ELR (cell line): Measurements from ENCODE around the gene CLNK.

ENCODE experiments used
- DNase-seq: peaks from one replicate; pipeline ENCODE4 v3.0.0-alpha.2; 2015; ENCODE audit warnings: low read depth

Gene CLNK

DNA sequence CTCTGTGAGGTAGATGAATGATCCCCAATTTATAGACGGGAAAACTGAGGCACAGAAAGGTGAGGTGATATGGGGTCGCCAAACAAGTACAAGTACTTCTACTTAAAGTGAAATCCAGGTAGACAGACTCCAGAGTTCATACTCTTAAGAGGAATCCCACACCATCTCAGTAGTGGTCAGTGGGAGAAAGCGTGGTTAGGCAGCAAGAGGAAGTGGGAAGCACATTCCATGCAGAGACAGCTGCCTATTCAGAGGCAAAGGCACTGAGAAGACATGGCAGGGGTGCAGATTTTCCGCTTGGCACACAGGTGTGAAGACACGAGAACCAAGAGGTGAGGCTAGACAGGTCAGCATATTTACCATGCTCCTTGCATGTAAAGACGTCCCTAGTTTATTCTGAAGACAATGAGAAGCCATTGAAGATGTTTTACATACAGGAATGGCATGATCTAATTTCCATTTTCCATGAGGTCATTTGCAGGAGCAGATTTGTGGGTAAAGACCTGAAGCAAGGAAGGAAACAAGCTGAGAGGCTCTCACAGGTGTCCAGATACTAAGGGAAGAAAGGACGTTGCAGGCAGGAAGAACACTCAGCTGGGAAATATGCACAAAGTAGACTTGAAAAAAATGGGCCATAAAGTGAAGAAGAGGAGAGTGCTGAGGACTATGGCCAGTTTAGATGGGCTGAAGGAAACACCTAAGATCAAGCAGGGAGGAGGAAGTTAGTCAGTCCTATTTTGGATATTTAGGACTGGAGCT, 17.3 kb upstream of the CLNK start:
- DNase-seq = peak; percentile 66

DNA sequence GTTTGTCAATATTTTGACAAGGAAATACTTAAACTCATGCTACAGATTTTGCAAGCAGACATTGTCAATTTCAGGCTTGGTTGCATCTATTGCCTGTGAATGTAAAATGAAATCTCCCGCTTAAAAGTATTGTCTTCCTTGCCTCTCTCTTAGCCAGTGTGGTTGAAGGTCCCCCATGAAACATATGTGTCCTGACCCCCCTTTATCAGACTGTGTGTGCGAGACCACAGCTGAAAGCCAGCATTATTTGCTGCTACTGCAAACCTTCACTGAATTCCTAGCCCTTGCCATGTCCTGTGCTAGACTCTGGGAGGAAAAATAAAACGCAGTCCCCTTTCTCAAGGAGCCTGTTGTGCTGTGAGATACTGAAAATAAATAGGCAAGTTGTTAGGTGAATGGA, 16.6 kb upstream of the CLNK start:
- DNase-seq = no peak

- no peak for DNase-seq
Observed at GRCh38 chr4:10698172-10698571, 13.6 kb upstream of the CLNK start.

GRCh38 chr4:10697086-10697485, 12.5 kb upstream of the CLNK start:
- no peak for DNase-seq

- no peak for DNase-seq
Observed at GRCh38 chr4:10696253-10696652, 11.7 kb upstream of the CLNK start.

- peak; percentile 4 for DNase-seq
Observed at GRCh38 chr4:10694828-10695209, 10.3 kb upstream of the CLNK start.

- peak; percentile 44 for DNase-seq
Observed at GRCh38 chr4:10694151-10694827, 9.7 kb upstream of the CLNK start.

DNA sequence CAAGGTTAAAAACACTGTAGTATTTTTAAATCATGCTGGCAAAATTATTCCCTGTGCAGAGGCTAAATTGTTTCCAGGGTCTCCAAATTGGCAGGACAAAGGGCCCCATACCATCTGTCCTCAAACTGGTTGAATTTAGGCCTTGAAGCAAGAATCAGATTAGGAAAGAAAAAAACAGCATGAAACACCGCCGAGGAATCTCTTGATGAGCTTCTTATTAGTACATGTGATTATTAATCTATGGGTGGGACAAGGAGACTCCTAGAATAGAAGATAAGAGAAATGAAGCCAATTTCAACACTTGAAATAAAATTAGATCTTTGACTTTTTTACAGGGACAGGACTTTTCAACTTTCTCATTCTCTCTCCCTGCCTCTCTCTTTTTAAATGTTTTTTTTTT, 7.1 kb upstream of the CLNK start:
- DNase-seq = no peak

DNA sequence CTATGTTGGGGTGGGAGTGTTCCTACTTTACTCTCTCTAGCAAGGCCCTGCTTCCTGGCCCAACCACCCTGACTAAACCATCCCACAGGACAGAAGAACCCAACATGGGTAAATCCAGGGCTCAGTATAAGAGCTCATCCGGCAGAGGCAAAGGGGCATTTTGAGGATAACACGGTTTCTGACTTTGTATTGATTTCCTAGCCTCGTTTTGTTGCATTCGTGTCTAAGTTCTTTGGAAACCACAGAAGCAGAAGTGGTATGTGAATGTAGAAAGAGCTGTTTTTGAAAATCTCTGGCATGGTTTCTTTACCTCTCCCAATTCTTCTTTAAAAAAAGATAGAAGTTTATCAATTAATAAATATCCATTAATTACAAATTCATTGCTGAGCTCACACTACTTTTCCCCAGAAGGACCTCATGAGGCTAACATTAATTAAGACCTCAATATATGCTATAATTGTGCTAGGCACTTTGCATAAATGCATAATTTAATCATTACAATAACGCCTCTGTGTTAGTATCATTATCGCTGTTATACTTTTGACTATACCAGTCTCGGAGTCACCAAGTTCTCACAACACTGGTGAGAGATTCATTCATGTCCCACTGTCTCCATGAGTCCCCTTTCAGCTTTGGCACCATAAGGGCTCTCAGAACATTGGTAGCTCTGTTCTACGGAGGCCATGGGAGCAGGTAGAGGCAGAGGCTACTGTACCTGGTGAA, 5.8 kb upstream of the CLNK start:
- no peak for DNase-seq

GRCh38 chr4:10688846-10689245, 4.3 kb upstream of the CLNK start:
- no peak for DNase-seq

GRCh38 chr4:10688022-10688421, 3.5 kb upstream of the CLNK start:
- DNase-seq = no peak

- no peak for DNase-seq
Observed at GRCh38 chr4:10687526-10687925, 3.0 kb upstream of the CLNK start.

DNA sequence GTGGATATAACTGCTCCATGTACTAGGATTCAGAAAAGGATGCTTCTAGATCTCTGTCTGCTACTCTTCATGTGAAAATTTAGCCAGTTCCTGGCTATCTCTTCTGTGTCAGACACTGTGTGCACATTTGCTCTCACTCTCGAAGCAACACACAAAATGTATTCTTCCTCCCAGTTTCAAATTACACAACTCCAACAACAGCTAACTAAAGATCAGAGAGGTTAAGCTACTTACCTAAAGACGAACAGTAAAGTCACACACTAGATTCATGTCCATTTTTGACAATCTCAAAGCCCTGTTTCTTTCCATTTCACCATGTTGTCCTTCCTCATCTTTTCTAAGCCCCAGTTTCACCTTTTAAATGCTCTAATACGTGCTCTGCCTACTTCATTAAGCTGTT, 2.2 kb downstream of the CLNK start:
- DNase-seq = no peak

GRCh38 chr4:10677796-10678497, 6.6 kb downstream of the CLNK start:
- DNase-seq = no peak

DNA sequence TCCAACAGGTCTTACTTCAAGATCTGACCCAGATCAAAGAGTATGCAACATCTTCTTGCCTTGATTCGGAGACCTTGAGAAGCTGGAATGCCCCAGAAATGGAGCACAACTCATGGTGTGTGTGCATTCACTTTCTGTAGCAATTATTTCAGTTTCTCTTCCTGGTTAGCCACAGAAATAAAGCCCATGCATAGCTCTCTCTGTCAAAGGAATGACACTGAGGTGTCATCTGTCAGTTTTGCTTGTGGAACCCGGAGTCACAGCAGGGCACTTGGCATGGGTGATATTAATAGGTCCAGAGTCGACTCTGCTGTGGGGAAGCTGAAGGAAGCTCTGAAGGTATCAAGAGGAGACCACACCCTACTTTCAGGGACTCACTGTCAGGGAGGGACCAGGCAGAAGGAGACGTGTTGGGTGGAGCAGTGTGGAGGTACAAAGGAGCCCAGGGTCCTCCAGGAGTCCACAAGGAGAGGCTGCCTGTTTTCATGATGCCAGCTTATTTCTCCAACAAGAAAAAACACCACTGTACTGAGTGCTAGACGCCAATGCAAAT, 10.7 kb downstream of the CLNK start:
- DNase-seq = no peak

DNA sequence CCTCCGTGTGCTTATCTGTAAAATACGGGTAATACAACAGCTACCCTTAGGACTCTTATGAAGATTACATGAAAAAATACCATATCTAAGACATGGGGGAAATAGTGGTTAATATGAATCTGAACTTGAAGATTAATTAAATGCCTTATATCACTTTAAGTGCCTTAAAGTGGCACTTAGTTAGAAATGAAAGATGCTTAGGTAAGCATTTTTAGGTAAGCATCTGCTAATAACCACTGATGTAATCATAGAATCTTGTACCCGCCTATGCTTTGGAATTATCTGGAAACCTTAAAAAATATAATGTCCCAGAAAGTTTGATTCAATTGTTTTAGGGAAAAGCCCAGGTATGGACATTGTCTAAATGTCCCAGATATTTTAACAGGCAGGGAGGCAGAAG, 12.2 kb downstream of the CLNK start:
- no peak for DNase-seq

GRCh38 chr4:10671799-10672198, 12.8 kb downstream of the CLNK start:
- DNase-seq = no peak

GRCh38 chr4:10671366-10671765, 13.2 kb downstream of the CLNK start:
- DNase-seq = no peak

DNA sequence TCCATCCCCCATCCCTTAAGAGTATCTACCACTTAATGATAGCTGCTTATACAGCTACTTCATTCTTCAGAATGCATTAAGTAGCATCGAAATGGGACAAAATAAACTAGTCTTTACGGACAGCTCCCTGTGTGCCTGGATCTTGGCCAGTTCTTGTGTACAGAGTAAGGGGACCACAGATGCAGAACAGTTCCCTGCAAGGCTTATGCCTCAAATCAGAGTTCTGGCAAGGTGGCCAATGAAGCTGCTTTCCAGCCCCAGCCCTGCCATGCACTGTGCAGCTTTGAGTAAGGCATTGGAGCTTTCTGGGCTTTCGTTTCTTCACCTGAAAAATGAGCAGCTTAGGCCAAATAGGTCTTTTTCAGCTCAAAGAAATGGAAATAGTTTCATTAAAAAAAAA, 14.2 kb downstream of the CLNK start:
- no peak for DNase-seq

DNA sequence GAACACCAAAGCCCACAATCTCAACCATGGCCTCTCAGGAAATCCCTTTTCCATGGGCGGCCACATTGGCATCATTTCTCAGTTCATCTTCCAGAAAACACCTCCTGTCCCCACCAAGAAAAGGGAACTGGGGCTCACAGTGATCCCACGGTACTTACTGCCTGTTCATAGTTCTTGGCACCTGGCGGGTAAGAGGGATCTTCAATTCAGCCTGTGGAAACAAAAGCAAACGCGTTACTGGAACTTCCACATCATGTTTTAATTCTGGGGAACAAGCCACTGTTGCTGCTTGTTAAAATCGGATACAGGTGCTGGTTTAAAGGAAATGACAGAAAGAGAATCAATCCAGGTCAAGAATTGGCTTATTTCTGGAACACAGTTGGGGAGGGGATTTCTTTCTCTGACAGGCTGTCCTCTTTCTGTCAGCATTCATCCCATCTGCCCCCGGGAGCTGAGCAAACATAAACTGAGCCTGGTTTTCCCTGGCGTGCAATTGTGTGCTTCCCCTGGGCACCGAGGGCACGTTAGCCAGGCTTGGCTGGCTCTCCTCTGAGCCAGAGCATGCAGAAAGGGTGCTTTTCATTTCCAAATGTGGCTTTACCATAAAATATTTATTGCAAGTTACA, 16.8 kb downstream of the CLNK start:
- no peak for DNase-seq

DNA sequence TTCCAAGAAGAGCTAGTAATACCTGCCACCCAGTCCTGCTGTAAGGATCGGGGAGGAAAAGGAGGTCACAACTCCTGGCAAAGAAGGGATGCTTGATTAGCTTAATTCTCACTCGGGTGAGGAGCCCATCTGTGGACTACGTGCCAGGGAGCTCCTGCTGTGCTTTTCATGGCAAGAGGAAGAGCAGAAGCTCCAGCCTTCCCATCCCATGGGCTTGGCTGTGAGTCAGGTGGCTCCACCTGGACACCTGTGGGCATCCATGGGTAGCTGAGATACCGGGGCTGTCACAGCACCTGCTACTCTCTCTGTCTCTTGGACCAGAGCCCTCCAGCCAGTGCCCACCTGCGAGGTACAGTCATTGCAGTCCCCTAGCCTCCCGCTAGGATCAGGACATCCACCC, 18.0 kb downstream of the CLNK start:
- no peak for DNase-seq

GRCh38 chr4:10664408-10664807, 20.2 kb downstream of the CLNK start:
- DNase-seq = peak; percentile 82
